ENCODE results near the gene OR52B2.
"Not testable (repeated sequence)": the region's sequence is repeated elsewhere in the genome, so short reads cannot be mapped to it uniquely, and the experiment has no call there.

Gene OR52B2

GRCh38 chr11:6152126-6152525, 18.0 kb downstream of the OR52B2 start:
- no peak for DNase-seq (ENCODE audit: low read depth in 2 of 2)

- DNase-seq (ENCODE audit: low read depth in 2 of 2): no peak
Observed at GRCh38 chr11:6151117-6151516, 19.0 kb downstream of the OR52B2 start.

- DNase-seq (ENCODE audit: low read depth in 2 of 2): not testable (repeated sequence)
Observed at GRCh38 chr11:6143737-6144136, 26.4 kb downstream of the OR52B2 start.

- no peak for DNase-seq (ENCODE audit: low read depth in 2 of 2)
Observed at GRCh38 chr11:6142936-6143335, 27.2 kb downstream of the OR52B2 start.

DNA sequence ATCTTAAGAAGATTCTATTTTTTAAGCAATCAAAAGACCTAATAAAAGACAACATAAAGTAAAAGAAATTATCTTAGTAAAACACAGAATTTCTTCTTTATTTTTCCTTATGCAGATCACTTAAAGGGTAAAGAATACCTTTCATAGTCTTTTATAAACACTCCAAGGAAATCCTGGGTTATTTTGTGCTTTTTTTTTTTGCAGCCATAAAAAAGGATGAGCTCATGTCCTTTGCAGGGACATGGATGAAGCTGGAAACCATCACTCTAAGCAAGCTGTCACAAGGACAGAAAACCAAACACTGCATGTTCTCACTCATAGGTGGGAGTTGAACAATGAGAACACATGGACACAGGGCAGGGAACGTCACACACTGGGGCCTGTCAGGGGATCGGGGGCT, 34.2 kb downstream of the OR52B2 start:
- not testable (repeated sequence) for DNase-seq (ENCODE audit: low read depth in 2 of 2)

DNA sequence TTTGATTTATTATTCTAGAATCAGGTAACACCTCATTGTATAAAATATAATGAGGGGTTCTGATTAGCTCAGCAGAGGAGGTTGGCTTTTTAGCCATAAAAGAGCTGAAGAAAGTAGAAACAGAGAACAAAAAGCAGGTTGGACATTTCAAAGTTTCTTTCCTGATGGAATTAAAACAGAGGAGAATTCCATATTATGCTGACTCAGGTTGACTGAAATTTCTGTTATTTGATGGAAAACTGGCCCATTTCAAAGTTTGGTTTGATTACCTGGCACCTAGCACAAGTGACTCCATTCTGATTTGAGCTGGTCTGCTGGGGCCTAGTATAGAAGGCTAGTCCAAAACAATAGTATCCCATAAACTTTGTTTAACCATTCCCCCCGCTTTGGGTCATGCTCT, 37.7 kb downstream of the OR52B2 start:
- no peak for DNase-seq (ENCODE audit: low read depth in 2 of 2)

- no peak for DNase-seq (ENCODE audit: low read depth in 2 of 2)
Observed at GRCh38 chr11:6129635-6130034, 40.5 kb downstream of the OR52B2 start.

- DNase-seq (ENCODE audit: low read depth in 2 of 2): no peak
Observed at GRCh38 chr11:6129011-6129410, 41.1 kb downstream of the OR52B2 start.

DNA sequence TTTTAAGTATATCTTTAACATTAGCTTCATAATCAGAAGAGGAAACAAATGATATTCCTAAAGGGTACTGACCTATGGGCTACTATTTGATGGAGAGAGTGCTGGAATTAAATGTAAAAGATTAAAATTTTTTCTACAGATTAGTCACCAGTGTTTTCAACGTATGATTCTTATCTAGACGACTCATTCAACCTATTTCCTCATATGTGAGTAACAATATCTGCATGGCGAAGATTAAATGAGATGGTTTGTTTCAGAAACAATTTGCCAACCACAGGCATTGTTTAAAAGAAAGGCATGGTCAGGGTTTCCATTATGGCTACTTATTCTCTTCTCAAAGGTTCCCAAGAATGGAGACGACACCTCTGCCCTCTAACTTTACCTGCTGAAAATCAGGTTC, 42.2 kb downstream of the OR52B2 start:
- no peak for DNase-seq (ENCODE audit: low read depth in 2 of 2)

DNA sequence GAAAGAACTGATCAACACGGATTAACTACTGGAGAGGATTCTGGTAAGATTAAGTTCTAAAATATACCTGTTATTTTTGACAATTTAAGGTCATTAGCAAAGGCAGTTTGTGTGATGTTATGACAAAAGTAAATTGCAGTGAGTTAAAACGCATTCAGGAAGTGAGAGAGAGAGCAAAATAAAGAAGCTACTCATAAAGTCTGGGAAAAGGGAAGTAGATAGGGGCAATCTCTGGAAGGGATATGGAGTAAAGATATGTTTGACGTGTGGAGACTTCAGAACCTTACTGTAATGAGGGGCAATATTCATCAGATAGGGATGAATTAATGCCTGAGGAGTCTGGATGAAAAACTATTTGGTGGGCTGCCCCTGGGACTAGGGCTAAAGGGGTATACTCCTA, 45.9 kb downstream of the OR52B2 start:
- DNase-seq (ENCODE audit: low read depth in 2 of 2): no peak

Measured in stimulated activated CD4-positive, alpha-beta T cell treated with anti-CD3 and anti-CD28 coated beads, Interleukin-1b, Interleukin-23, amount 100 ng/mL, for 4 hours (primary cell).